ENCODE data around the gene RPS19BP1. TPM values are rescaled to one million over a fixed set of nuclear protein-coding genes. Genes with fewer than 3 reads are reported as not detected.

Gene RPS19BP1
- total RNA-seq, 1 experiment from 2014 or later, result 80.4 TPM

- Histone ChIP-seq H3K9me3 (ENCODE audit: control insufficient read depth in 1 of 2, insufficient read depth in 1 of 2, low read depth in 1 of 2, low read length in 2 of 2) (no peaks in the 10 kb centered on the region), H3K9me2 (ENCODE audit: insufficient read depth) (no peaks in the 10 kb centered on the region), H3K9ac (ENCODE audit: low read length) (no peak overlapping the region), H3K4me2 (ENCODE audit: low read length) (no peak overlapping the region), H3K36me3 (ENCODE audit: control insufficient read depth in 1 of 2, insufficient read depth in 2 of 2, low read length in 2 of 2) (no peaks in the 10 kb centered on the region), H2AFZ (ENCODE audit: low read depth, low read length, poor library complexity, severe bottlenecking) (no peak overlapping the region), H4K20me1 (ENCODE audit: insufficient read depth) (no peaks in the 10 kb centered on the region), H3K27ac (ENCODE audit: low read depth, low read length) (no peak overlapping the region), H3K4me1 (ENCODE audit: control insufficient read depth in 1 of 2, insufficient read depth in 2 of 2, low read length in 2 of 2) (no peaks in the 10 kb centered on the region), H3K4me3 (replicated peaks in 1 of 2; ENCODE audit: low read depth in 1 of 2, low read length in 2 of 2) (no peak overlapping the region), H3K27me3 (ENCODE audit: insufficient read depth, low read length) (no peaks in the 10 kb centered on the region), H3K79me2 (ENCODE audit: insufficient read depth, low read length) (no peaks in the 10 kb centered on the region)
- BruUV-seq (replicated peaks), result no TSS peak
- no peak for TF ChIP-seq ELF1 (IDR thresholded peaks at IDR 0.05; ENCODE audit: borderline replicate concordance, low read depth)
- TF ChIP-seq CBX3 (IDR thresholded peaks at IDR 0.05; ENCODE audit: low read depth), result no peak
- no peak for TF ChIP-seq TCF7L2 (IDR thresholded peaks at IDR 0.05; ENCODE audit: borderline replicate concordance, extremely low read depth, insufficient read depth, insufficient read length)
- no peak for TF ChIP-seq POLR2A (IDR thresholded peaks at IDR 0.05; ENCODE audit: borderline replicate concordance, extremely low read depth, insufficient read depth, insufficient read length)
- TF ChIP-seq SIN3A (IDR thresholded peaks at IDR 0.05; ENCODE audit: low read depth), result no peak
- TF ChIP-seq ZBTB33 (IDR thresholded peaks at IDR 0.05; ENCODE audit: extremely low read depth, insufficient replicate concordance, low read length), result no peak
- no peak for TF ChIP-seq POLR2AphosphoS5 (IDR thresholded peaks at IDR 0.05; ENCODE audit: low read depth, low read length)
- no peak for TF ChIP-seq YY1 (IDR thresholded peaks at IDR 0.05; ENCODE audit: extremely low read depth, insufficient replicate concordance, low read depth, low read length)
- no peak for ATAC-seq
- RAD21 ChIA-PET (ENCODE audit: low non-redundant PET in 1 of 2, low total read pairs in 2 of 2, uncharacterized antibody in 2 of 2, unreplicated experiment in 2 of 2), result no interaction called here
- no peak for DNase-seq (ENCODE audit: low read depth, low spot score)
- POLR2A ChIA-PET, result interaction anchor here (1.8 kb wide), 1 partner anchor 37 kb away, joined by 4 read pairs; the partner anchor contains the start of gene ATF4
- intact Hi-C loops (cut with micrococcal nuclease), result no loop called here
- CTCF ChIA-PET, result interaction anchor here (1.1 to 1.6 kb wide), 2 partner anchors 11 to 14 kb away, joined by 5 to 6 read pairs; no protein-coding TSS in a partner anchor
Observed at GRCh38 chr22:39482768-39483167, 49.8 kb downstream of the RPS19BP1 start.
